Ecto neural progenitor cell (in vitro differentiated cells): ENCODE results near the gene ETV3L.

ENCODE experiments used
- DNase-seq: peaks from one replicate; pipeline ENCODE4 v3.0.0-alpha.2; 2018; ENCODE audit warnings: low spot score

The ETV3L gene

DNA sequence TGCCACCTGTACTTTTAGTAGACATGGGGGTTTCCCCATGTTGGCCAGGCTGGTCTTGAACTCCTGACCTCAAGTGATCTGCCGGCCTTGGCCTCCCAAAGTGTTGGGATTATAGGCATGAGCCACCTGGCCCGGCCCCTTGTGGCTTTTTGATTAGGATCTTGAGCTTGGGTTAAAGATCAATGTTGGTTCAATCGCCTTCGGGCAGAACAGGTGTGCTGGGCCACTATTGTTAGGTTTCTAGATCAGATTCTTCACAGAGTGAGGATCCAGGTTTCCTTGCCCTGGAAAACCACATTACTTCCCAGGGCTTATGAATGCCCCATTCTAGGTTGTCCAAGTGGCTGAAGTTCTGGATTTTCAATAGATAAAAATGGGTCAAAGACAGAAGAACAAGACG lies 32.5 kb upstream of the ETV3L start:
- no peak for DNase-seq

DNA sequence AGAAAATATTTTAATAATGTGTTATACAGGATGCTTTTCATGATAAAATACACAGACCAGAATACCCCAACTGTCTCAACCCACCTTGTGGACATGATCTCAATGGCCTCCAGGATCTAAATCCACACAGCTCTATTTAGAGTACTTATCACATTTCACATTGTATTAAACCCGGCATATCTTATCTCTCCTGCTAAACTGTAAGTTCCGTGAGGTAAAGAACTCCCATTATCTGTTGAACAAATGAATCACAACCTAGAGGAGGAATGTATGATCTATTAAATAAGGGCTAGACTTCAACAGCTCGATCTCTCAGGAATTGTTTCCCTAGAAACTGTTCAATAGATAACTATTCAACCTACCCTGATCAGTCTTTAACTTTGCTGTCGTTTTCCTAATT lies 31.7 kb upstream of the ETV3L start:
- no peak for DNase-seq

DNA sequence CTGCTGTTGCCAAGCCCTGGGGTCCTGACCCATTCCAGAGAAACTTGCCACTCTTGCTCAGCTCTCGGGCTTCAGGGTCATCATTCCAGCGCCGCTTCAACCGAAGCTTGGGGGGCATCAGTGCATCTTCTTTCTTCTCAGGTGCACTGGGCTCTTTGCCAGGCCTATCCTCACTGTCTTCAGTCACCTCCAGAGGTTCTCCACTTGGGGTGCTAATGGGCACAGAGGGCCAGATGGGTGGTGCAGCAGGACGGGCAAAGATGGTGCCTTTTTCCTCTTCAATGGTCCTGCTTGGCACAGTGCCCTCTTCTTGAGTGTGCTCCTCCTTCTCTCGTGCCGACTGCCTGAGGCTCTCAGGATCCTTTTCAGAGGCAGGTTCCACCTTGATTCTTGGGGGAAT lies 25.2 kb upstream of the ETV3L start:
- DNase-seq = no peak

DNA sequence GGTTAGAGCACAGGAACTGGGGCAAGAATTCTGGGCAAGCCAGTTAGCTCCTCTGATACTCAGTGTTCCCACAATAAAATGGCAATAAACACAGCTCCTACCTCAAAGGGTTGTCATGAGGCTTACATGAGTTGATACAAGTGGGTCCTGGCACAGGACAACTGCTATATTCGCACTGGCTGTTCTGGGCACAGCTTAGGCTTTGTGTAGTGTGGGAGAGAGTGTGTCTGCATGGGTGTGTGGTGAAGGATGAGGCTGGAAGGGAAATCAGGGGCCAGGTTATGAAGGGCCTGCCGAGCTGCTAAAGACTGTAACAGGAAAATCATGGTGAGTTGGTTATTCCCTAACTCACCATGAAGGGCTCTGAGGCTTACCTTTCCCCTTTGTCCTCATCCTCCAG lies 19.8 kb upstream of the ETV3L start:
- DNase-seq = no peak

DNA sequence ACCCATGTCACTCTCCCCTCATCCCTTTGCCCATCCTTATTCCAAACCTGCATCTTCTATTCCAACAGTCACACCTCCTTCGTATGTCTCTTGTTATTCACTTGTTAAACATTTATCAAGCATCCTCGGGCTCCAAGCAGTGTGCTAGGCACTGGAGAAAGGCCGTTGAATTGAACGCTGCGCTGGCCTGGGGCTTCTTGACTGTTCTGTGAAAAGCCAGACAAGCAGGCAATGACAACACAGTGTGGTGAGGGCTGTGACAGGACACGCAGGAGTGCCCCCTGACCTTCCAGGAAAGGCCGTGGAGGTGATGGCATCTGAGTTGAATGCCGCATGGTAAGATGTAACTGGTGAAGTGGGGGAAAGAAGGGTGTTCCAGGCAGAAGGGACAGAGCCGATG lies 19.4 kb upstream of the ETV3L start:
- DNase-seq = no peak

GRCh38 chr1:157117527-157118057 lies 18.0 kb upstream of the ETV3L start:
- no peak for DNase-seq

- no peak for DNase-seq
These were observed 17.1 kb upstream of the ETV3L start for GRCh38 chr1:157116737-157117103.

- peak; percentile 43 for DNase-seq
These were observed 16.5 kb upstream of the ETV3L start for GRCh38 chr1:157115851-157116736.

GRCh38 chr1:157115429-157115838 lies 15.8 kb upstream of the ETV3L start:
- no peak for DNase-seq

DNA sequence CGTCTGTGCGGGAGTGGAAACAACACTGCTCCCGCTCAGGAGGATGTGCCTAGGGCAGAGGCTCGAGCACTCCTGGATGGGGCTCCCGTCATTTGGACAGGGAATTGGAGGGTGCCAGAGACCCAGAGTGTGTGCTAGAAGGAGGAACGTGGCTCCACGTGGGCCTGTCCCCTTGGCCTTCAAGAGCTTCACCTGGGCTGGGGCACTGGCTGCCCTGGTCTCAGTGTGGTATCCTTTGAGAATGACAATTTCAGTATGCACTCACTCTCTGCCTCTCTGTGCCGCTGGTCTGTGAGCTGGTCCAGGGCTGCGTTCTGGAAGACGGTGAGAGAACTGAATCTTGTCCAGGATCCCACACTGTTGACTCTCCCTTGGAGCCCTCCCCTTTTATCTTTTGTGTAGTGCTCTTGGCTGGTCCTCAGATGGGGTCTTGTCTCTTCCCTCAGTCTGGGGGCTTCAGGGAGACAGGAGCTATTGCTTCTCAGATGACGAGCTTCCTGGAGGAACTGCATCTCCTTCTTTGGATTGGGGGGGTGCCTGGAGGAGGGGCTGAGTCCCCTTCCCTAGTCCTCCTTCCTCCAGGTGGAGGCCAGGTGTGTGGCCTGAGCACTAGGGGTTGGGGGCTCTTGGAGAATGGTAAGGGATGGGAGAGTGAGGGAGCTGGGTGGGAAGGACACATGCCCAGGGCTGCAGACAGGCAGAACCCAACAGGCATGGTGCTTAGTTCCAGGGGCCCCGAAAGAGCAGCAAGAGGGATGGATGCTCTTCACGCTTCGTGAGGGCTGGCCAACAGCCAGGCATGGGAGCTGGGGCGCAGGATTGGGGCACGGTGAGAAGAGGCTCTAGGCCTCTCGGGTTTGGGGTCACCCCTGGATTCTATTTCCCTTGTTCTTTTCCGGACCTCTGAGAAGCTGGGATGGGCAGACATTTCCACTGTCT lies 14.8 kb upstream of the ETV3L start:
- DNase-seq = peak; percentile 40

DNA sequence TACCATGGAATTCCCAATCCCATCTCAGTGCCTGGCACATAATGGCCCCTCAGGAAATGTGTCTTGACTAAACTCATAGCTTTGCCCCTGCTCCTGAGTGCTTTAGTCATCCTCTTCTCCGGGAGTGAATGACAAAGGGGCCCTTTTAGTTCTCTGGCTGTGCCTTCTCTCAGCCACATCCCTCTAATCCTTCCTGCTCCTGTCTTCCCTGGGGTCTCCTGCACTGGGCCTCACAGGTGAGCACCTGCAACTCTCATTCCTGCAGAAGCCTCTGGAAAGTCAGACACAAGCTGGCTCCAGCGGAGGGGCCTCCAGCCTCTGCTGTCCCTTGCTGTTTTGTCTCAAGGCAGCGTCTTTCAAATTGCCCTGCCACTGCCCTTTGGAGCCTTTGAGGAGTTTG lies 14.0 kb upstream of the ETV3L start:
- DNase-seq = peak; percentile 47

GRCh38 chr1:157113106-157113505 lies 13.5 kb upstream of the ETV3L start:
- peak; percentile 41 for DNase-seq

DNA sequence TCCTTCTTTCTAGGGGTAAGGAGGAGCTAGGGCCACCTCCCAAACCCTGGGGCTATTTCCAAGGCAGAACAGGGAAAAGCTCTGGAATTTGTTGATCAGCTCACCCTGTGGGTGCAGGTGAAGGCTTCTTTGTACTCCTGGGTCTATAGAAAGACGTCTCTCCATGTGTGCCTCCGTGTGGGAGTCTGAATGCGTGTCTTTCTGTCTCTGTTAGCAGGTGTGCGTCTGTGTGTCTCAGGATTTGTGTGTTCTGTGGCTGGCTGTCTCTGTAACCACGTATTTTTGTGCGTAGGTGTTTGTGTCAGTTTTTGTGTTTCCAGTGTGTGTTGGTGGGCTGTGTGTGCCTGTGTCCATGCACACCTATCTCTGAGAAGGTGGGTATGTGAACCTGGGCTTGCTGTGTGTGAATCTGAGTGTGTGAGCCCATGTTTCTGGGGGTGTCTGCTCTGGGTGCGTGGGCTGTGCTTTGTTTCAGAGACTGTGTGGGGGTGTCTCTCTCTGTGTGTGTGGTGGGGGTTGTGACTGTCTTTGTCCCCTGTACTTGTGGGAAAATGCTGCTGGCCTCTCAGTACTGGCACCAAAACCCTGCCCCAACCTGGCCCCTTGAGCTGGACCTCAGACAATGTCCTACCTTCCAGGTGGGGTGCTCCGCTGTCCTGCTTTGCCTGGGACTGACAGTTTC lies 12.7 kb upstream of the ETV3L start:
- DNase-seq = no peak

GRCh38 chr1:157111396-157112165 lies 12.0 kb upstream of the ETV3L start:
- peak; percentile 50 for DNase-seq

- peak; percentile 39 for DNase-seq
These were observed 11.1 kb upstream of the ETV3L start for GRCh38 chr1:157110686-157111085.

DNA sequence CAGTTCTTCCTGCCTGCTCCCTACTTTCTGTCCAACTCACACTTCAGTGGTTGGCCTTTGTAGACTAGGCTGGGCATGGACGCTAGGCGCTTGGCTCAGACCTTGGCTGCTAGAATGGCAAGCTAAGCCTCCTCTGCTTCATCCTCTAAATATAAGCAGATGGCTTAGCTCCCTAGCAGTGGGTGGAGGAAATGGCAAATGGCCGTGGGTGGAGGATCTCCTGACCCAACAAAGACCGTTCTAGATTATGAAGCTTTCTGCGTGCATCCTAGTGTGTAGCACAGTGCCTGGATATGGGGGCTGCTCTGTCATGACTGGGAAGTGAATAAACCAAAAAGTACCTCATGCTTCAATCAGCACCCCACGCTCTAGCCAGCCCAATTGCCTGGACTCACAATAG lies 10.4 kb upstream of the ETV3L start:
- DNase-seq = peak; percentile 28

DNA sequence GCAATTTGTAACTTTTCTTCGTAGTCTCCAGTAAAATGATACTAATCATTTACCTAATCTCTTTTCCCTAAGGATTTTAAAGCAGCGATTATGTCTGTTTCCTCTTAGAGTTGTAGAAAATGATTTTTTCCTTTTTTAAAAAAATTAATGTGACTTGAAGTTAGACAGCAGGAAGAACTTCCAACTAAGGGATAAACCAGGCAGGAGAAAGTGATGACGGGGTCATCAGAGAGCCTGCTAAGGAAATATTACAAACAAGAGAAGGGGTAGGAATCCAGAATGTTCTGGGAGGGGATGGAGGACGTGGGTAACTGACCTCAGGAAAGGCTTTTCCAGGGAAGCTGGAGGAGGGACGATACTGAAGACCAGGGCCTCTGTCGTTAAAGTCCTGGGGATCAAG lies 8.8 kb upstream of the ETV3L start:
- DNase-seq = no peak

- peak; percentile 41 for DNase-seq
These were observed 8.1 kb upstream of the ETV3L start for GRCh38 chr1:157107702-157108101.

GRCh38 chr1:157106813-157107189 lies 7.2 kb upstream of the ETV3L start:
- no peak for DNase-seq

DNA sequence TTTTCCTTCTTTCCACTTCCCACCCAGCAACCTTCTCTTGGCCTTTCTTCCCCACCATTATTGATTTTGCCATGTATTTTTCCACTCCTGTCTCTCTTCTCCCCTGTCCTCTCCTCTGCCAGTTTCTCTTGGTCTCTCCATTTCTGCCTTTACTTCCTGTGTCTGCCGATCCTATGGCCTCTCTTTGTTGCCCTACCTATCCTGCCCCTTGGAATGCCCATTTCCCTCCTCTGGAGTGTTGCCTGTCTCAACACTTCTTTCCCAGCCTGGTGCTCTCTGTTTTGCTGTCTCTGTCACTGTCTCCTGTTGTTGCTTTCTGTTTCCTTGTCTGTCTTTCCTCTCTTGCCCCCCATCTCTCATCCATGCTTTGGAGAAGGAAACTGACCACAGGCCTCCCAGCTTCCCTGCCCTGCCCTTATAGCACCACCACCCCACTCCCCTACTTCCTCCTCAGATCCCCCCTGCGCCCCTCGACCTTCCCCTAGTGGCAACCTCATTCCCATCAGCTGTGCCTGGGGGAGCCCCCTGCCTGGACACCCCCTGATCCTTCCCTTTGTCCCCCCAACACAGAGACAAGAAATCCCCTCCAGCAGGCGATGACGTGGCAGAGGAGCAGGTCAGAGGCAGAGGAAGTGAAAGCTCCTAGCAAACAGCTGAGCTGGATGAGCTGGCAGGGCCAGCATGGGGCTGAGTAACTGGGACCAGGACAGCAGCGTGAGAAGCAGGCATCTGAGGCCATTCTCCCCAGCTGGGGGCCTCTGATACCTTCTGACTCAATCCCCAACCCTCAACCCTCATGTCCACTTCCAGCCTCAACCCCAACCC lies 6.6 kb upstream of the ETV3L start:
- peak; percentile 44 for DNase-seq
